Endothelial cell of umbilical vein (primary cell): ENCODE data around the gene LRRTM4. TPM values are rescaled to one million over a fixed set of nuclear protein-coding genes. Genes with fewer than 3 reads are reported as not detected.

Source experiments
- BruUV-seq: library from RNA; stranded (reverse); fragments of 400-500 nt; replicated peaks from 2 replicates; lab custom pipeline; 2021; lab: Mats Ljungman, UMichigan
- CTCF ChIA-PET: fragments of 300-600, 350-600 bp; sonication (Branson Sonifier 250); formaldehyde crosslinking; loops from one replicate; lab custom pipeline; 2021; ENCODE audit warnings: antibody characterized with exemption, inconsistent platforms; lab: Charles Lee
- POLR2A ChIA-PET: fragments of 300-600, 350-600 bp; sonication (Branson Sonifier 250); formaldehyde crosslinking; loops from one replicate; lab custom pipeline; 2021; ENCODE audit warnings: antibody characterized with exemption, inconsistent platforms; lab: Charles Lee
- DNase-seq: peaks from one replicate; pipeline ENCODE4 v3.0.0-alpha.2; 2011; ENCODE audit warnings: low read depth, low spot score
- FAIRE-seq: peaks from 2 replicates; lab custom pipeline; 2011; peaks lifted over from hg19 to GRCh38; lab: Jason Lieb, UNC
- H2AFZ ChIP-seq: 2 replicates; pipeline ENCODE4 v1.6.0; 2012; ENCODE audit warnings: low read depth, low read length, control low read depth, inconsistent platforms
- H3K27ac ChIP-seq: 2 replicates; pipeline ENCODE4 v1.5.1; 2011; ENCODE audit warnings: low read depth, mild to moderate bottlenecking, control low read depth, low read length, moderate library complexity; ENCODE audit not compliant: insufficient read depth
- H3K27me3 ChIP-seq, 2 experiments: 2 replicates each; pipeline versions ENCODE4 v1.6.0 to v1.6.1; 2011; ENCODE audit warnings: low read length in 2 of 2, mixed read lengths in 1 of 2; ENCODE audit not compliant: control insufficient read depth in 2 of 2, insufficient read depth in 2 of 2
- H3K36me3 ChIP-seq, 2 experiments: 2 replicates in 1 of 2; 3 replicates in 1 of 2; pipeline ENCODE4 v1.5.1; 2011; ENCODE audit warnings: low read length in 2 of 2, mild to moderate bottlenecking in 1 of 2, moderate library complexity in 1 of 2; ENCODE audit not compliant: control insufficient read depth in 2 of 2, insufficient read depth in 2 of 2; ENCODE audit errors: extremely low read depth in 1 of 2
- H3K4me1 ChIP-seq: 3 replicates; pipeline ENCODE4 v1.5.1; 2011; ENCODE audit warnings: mild to moderate bottlenecking, low read length; ENCODE audit not compliant: control insufficient read depth, insufficient read depth; ENCODE audit errors: extremely low read depth
- H3K4me2 ChIP-seq: 2 replicates; pipeline ENCODE4 v1.6.1; 2011; ENCODE audit warnings: low read length, control low read depth, mixed read lengths; ENCODE audit not compliant: insufficient read depth
- H3K4me3 ChIP-seq, 3 experiments: fragments of 200-600 bp in 1 of 3; sonication (generic), shearing (Covaris generic) in 1 of 3; replicated peaks in 1 of 3; 2 replicates each; pipeline ENCODE4 v1.5.1; 2011 to 2016; ENCODE audit warnings: control low read depth in 3 of 3, low read length in 3 of 3, mild to moderate bottlenecking in 2 of 3, inconsistent platforms in 1 of 3, low read depth in 1 of 3, moderate library complexity in 1 of 3; ENCODE audit not compliant: insufficient read depth in 1 of 3
- H3K79me2 ChIP-seq: 2 replicates; pipeline ENCODE4 v1.6.0; 2012; ENCODE audit warnings: low read length, inconsistent platforms; ENCODE audit not compliant: control insufficient read depth, insufficient read depth
- H3K9ac ChIP-seq: replicated peaks from 2 replicates; pipeline ENCODE3; 2011; ENCODE audit warnings: low read length, control low read depth; ENCODE audit not compliant: insufficient read depth; ENCODE audit errors: extremely low read depth
- H3K9me1 ChIP-seq: replicated peaks from 3 replicates; pipeline ENCODE4 v1.6.0; 2011; ENCODE audit warnings: mild to moderate bottlenecking, low read length; ENCODE audit not compliant: control insufficient read depth, insufficient read depth; ENCODE audit errors: extremely low read depth
- H3K9me3 ChIP-seq: replicated peaks from 2 replicates; pipeline ENCODE4 v1.5.1; 2012; ENCODE audit warnings: low read length, inconsistent platforms; ENCODE audit not compliant: control insufficient read depth, insufficient read depth
- H4K20me1 ChIP-seq: replicated peaks from 2 replicates; pipeline ENCODE3; 2011; ENCODE audit warnings: mild to moderate bottlenecking, low read length; ENCODE audit not compliant: control insufficient read depth, insufficient read depth; ENCODE audit errors: extremely low read depth
- EZH2 ChIP-seq: IDR thresholded peaks from 2 replicates; pipeline ENCODE4 v1.6.1; 2012; ENCODE audit warnings: borderline replicate concordance, low read depth, mild to moderate bottlenecking, moderate library complexity, low read length, inconsistent platforms; ENCODE audit not compliant: severe bottlenecking
- FOS ChIP-seq: IDR thresholded peaks from 2 replicates; pipeline ENCODE4 v1.6.1; 2011; ENCODE audit warnings: mild to moderate bottlenecking, low read length, moderate library complexity, borderline replicate concordance; ENCODE audit not compliant: insufficient read depth
- GATA2 ChIP-seq: IDR thresholded peaks from 2 replicates; pipeline ENCODE4 v1.7.0; 2011; ENCODE audit warnings: low read depth, mild to moderate bottlenecking, moderate library complexity, mixed read lengths, low read length; ENCODE audit not compliant: insufficient read length, insufficient read depth
- JUN ChIP-seq: IDR thresholded peaks from 2 replicates; pipeline ENCODE4 v1.6.1; 2011; ENCODE audit warnings: borderline replicate concordance, low read depth; ENCODE audit not compliant: insufficient read length, insufficient read depth
- MYC ChIP-seq: IDR thresholded peaks from one replicate; pipeline ENCODE4 v1.6.1; 2011; ENCODE audit warnings: mild to moderate bottlenecking, low read depth, low read length
- POLR2A ChIP-seq: IDR thresholded peaks from 2 replicates; pipeline ENCODE4 v1.6.1; 2012; ENCODE audit warnings: low read depth, mild to moderate bottlenecking, control low read depth, low read length
- POLR2AphosphoS5 ChIP-seq: IDR thresholded peaks from 2 replicates; pipeline ENCODE4 v1.6.1; 2012; ENCODE audit warnings: low read depth, mild to moderate bottlenecking, control low read depth, low read length, moderate library complexity; ENCODE audit not compliant: insufficient read depth
- dilution Hi-C: fragments of 300-500 bp; cut with MboI; formaldehyde crosslinking; loops from one replicate; pipeline ENCODE4 v1.15.0; 2019; ENCODE audit warnings: low sequenced_read_pairs; ENCODE audit not compliant: extremely low pct_ligation_motif_present
- intact Hi-C: fragments of 100-400 bp; cut with micrococcal nuclease; formaldehyde crosslinking; loops from one replicate; pipeline ENCODE4 v1.10.0; 2022
- polyA plus RNA-seq, 4 experiments: library from polyadenylated mRNA; depleted of rRNA in 3 of 4; stranded (reverse) in 3 of 4; unstranded in 1 of 4; fragments of >200 nt; gene quantifications; 2 replicates each; pipeline versions ENCODE4 v1.2.1 to v1.2.3, GENCODE V29; 2011 to 2012; ENCODE audit warnings: missing spikeins in 1 of 4
- total RNA-seq: library from RNA; stranded (reverse); gene quantifications from 2 replicates; pipeline ENCODE4 v1.2.3, GENCODE V29; 2021
- TF ChIP-seq, protein P1 (sequence below), 2 donors: IDR thresholded peaks; 1 replicate in 1 of 2; 2 replicates in 1 of 2; pipeline ENCODE4 v1.5.1; 2011; ENCODE audit warnings: low read length in 2 of 2, mild to moderate bottlenecking in 2 of 2, moderate library complexity in 2 of 2, control low read depth in 1 of 2, inconsistent platforms in 1 of 2, low read depth in 1 of 2; ENCODE audit not compliant: insufficient read depth in 1 of 2; ENCODE audit errors: extremely low read depth in 1 of 2

The LRRTM4 gene
- total and polyA plus RNA-seq, 2 donors (not counting 3 experiments of a cell fraction or from before 2014, with no cell fraction given), result not detected

DNA sequence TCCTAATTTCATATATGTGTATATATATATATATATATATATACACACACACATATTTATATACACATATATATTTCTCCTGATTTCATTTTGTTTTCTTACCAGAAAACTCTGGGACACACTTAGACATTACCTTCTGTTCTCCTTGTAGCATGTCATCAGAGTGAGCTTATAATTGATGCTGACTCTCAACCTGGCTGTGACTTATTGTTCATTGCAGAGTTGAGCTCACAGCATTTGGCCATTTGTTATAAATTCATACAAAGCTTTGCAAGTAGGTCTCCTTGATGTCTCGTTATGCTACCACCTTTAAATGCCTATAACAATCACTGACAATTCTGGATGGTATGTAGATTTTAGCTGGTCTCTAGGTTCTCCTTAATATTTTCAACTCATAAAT lies 314.8 kb downstream of the LRRTM4 start:
- no peak for FAIRE-seq
- dilution Hi-C loops (no loop called here), intact Hi-C loops (no loop called here)
- Histone ChIP-seq H3K4me2 (no peak overlapping the region), H3K27me3 (no peaks in the 10 kb centered on the region), H3K79me2 (no peaks in the 10 kb centered on the region), H3K27ac (no peak overlapping the region), H3K9me3 (no peaks in the 10 kb centered on the region), H3K4me3 (no peak overlapping the region), H4K20me1 (no peaks in the 10 kb centered on the region), H3K36me3 (no peaks in the 10 kb centered on the region), H3K4me1 (no peaks in the 10 kb centered on the region), H3K9ac (no peak overlapping the region), H3K9me1 (no peaks in the 10 kb centered on the region), H2AFZ (no peak overlapping the region)
- ChIA-PET POLR2A (no interaction called here), CTCF (no interaction called here)
- TF ChIP-seq JUN (no peak), MYC (no peak), POLR2A (no peak), FOS (no peak), GATA2 (no peak), POLR2AphosphoS5 (no peak), EZH2 (no peak)
- TF ChIP-seq, protein P1, sequence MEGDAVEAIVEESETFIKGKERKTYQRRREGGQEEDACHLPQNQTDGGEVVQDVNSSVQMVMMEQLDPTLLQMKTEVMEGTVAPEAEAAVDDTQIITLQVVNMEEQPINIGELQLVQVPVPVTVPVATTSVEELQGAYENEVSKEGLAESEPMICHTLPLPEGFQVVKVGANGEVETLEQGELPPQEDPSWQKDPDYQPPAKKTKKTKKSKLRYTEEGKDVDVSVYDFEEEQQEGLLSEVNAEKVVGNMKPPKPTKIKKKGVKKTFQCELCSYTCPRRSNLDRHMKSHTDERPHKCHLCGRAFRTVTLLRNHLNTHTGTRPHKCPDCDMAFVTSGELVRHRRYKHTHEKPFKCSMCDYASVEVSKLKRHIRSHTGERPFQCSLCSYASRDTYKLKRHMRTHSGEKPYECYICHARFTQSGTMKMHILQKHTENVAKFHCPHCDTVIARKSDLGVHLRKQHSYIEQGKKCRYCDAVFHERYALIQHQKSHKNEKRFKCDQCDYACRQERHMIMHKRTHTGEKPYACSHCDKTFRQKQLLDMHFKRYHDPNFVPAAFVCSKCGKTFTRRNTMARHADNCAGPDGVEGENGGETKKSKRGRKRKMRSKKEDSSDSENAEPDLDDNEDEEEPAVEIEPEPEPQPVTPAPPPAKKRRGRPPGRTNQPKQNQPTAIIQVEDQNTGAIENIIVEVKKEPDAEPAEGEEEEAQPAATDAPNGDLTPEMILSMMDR (IDR thresholded peaks at IDR 0.05; ENCODE audit: extremely low read depth in 1 of 2, insufficient read depth in 1 of 2, low read depth in 1 of 2, low read length in 2 of 2), result no peak
- no TSS peak for BruUV-seq
- no peak for DNase-seq
